GM19043 (cell line): Measurements from ENCODE around the gene MSL1.

Source experiments
- ATAC-seq: cut with Tn5 transposase; IDR thresholded peaks from one replicate; pipeline ENCODE4 v1.9.1; 2021; ENCODE audit warnings: low read depth; ENCODE audit not compliant: unreplicated experiment

The MSL1 gene

GRCh38 chr17:40121181-40122135 is at the start of gene MSL1:
Gene MSL1 (plus strand): TSS chr17:40121971. CDS start chr17:40122613, 642 bp downstream.
- ATAC-seq, result no peak

- ATAC-seq, result no peak
Observed at GRCh38 chr17:40072040-40072734, 49.6 kb upstream of the MSL1 start.

GRCh38 chr17:40072735-40073346 is 48.9 kb upstream of the MSL1 start:
- no peak for ATAC-seq

GRCh38 chr17:40073454-40074174 is 48.2 kb upstream of the MSL1 start:
- no peak for ATAC-seq

GRCh38 chr17:40074175-40074512 is 47.6 kb upstream of the MSL1 start:
- ATAC-seq, result no peak

- ATAC-seq, result no peak
Observed at GRCh38 chr17:40074871-40075200, 46.9 kb upstream of the MSL1 start.

GRCh38 chr17:40075201-40075941 is 46.4 kb upstream of the MSL1 start:
- no peak for ATAC-seq

GRCh38 chr17:40075942-40076498 is 45.8 kb upstream of the MSL1 start:
- no peak for ATAC-seq

GRCh38 chr17:40076591-40076990 is 45.2 kb upstream of the MSL1 start:
- ATAC-seq, result no peak

- no peak for ATAC-seq
Observed at GRCh38 chr17:40079545-40079944, 42.2 kb upstream of the MSL1 start.

GRCh38 chr17:40084477-40084876 is 37.3 kb upstream of the MSL1 start:
- no peak for ATAC-seq

- no peak for ATAC-seq
Observed at GRCh38 chr17:40086150-40087044, 35.4 kb upstream of the MSL1 start.

GRCh38 chr17:40087049-40087794 is 34.5 kb upstream of the MSL1 start:
- no peak for ATAC-seq

GRCh38 chr17:40087903-40088718 is 33.7 kb upstream of the MSL1 start:
- no peak for ATAC-seq

- ATAC-seq, result no peak
Observed at GRCh38 chr17:40089077-40089895, 32.5 kb upstream of the MSL1 start.
